NCI-H1105 (cell line): Measurements from ENCODE around the gene NT5E.

Experiments
- DNase-seq: peaks from one replicate; lab custom pipeline; 2025; lab: John Stamatoyannopoulos, UW

Gene NT5E

GRCh38 chr6:85460154-85460920 is 10.5 kb downstream of the NT5E start:
- no peak for DNase-seq

- no peak for DNase-seq
Observed at GRCh38 chr6:85460921-85461797, 11.3 kb downstream of the NT5E start.

- no peak for DNase-seq
Observed at GRCh38 chr6:85461798-85462170, 11.9 kb downstream of the NT5E start.

- no peak for DNase-seq
Observed at GRCh38 chr6:85462673-85463072, 12.8 kb downstream of the NT5E start.

GRCh38 chr6:85463621-85464259 is 13.9 kb downstream of the NT5E start:
- DNase-seq = no peak

- DNase-seq = no peak
Observed at GRCh38 chr6:85464260-85464644, 14.4 kb downstream of the NT5E start.

GRCh38 chr6:85464722-85465150 is 14.9 kb downstream of the NT5E start:
- DNase-seq = no peak

DNA sequence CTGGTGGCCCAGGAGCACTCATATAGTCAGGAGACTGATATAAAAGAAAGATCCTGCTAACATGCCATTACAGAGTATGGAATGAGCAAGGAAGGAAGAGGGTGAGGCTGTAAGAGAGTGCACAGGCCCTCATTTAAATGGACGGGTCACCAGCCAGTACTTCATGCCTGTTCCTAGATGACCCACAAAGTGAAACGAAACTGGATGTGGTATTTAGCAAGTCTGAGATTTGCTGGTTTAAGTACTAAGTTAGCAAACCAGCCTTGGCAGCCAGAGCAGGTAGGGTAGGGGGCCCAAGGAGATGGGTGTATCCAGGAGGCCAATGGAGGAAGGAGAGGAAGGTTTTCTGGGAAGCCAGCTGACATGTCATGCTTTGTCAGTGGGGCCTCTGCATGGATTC is 15.9 kb downstream of the NT5E start:
- DNase-seq = no peak

DNA sequence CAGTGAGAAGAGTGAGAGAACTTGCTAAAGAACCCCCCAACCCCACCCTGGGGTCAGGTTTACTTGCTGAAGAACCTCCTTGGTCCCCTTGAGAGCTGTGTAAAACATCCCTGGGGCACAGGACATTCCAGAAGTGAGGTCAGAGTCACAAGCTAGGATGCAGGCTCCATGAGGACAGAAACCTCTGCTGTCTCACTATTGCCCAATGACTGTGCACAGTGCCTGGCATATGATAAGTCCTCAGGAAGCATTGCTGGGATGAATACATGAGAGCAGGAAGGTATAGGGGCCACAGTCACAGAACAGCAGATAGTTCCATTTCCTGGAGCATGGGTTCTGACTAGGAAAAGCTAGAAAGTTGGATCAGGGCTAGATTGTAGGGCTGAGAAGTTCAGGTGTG is 18.4 kb downstream of the NT5E start:
- DNase-seq = no peak

- no peak for DNase-seq
Observed at GRCh38 chr6:85469276-85470022, 19.6 kb downstream of the NT5E start.

DNA sequence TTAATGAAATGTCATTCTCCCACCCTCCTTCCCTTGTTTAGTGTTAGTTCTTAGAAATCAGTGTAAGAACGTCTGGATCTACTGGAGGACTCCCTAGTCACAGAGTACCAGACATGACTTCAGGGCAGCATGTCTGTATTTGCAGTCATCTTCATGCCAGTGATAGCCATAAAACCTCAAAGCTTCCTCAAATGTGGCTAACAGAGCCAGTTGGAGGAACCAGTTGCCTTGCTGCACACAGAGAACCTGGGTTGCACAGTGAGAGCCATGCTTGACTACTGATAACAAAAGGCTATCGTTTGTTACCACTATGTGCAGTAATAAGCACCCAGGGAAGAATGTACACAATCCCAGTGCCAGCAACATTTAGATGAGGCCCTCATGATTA is 20.1 kb downstream of the NT5E start:
- DNase-seq = no peak

DNA sequence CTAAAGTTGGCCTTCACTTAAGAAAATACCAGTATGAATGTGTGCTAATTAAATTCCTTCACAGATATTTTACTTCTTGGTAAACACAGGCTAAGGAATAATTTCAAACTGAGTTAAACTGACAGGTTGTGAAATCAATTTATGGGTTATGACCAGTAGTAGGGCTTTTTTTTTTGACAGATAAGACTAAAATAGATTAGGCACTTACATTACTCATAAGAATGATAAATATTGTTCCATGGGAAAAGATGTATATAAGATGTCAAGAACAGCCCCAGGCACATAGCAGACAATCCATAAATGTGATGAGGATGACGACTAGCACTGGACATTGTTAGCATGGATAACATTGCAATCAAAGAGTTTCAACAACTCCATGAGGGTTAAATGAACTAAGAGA is 22.9 kb downstream of the NT5E start:
- no peak for DNase-seq

- no peak for DNase-seq
Observed at GRCh38 chr6:85473748-85474147, 23.9 kb downstream of the NT5E start.

- no peak for DNase-seq
Observed at GRCh38 chr6:85476532-85476931, 26.6 kb downstream of the NT5E start.

DNA sequence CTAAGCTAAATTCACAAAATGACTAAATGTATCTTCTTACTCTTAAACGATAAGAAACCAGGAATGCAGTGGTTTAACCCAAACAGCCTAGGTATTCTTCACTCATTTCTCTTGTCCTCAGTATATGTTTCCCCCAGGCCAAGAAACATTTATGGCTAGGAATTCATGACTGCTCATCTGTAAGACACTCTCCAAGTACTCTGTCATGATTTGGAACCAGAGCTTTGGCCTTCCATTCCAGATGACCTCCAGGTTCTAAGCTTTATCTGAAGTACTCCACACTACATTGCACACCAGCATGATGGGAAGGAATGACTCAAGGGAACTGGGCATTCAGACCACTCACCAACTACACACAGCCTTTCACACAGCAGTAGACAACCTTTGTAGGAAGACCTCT is 29.3 kb downstream of the NT5E start:
- no peak for DNase-seq

GRCh38 chr6:85482206-85482904 is 32.5 kb downstream of the NT5E start:
- DNase-seq = no peak

- DNase-seq = peak; percentile 42
Observed at GRCh38 chr6:85482905-85483700, 33.2 kb downstream of the NT5E start.

DNA sequence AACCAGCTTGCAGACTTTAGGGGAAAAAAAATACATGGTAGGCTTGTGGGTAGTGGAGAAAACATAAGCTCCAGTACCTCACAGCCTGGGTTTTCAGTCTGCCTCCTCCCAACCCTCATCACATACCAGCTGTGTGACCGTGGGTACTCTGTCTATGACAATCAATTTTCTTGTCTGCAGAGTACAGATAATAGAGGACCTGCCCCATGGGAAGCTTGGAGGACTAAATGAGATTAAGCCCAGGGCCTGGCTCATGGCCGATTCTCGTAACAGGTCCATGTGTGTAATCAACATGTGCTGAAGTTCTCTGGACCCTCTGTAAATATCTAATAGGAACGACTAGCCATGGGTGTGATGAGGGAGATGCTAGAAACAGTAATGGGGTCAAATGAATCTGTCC is 34.0 kb downstream of the NT5E start:
- DNase-seq = no peak

GRCh38 chr6:85484948-85485347 is 35.1 kb downstream of the NT5E start:
- DNase-seq = peak; percentile 32

- DNase-seq = no peak
Observed at GRCh38 chr6:85490516-85491248, 40.8 kb downstream of the NT5E start.
